MV-4-11 (cell line): ENCODE results near the gene ACTR10.

ENCODE experiments used
- DNase-seq: peaks from one replicate; lab custom pipeline; 2025; lab: John Stamatoyannopoulos, UW

ACTR10 gene

GRCh38 chr14:58199726-58200479 lies at the start of gene ACTR10:
Gene ACTR10, plus strand, starts transcription at chr14:58200149. Its CDS starts 69 bp downstream, at chr14:58200218.
- DNase-seq: peak; percentile 74

- DNase-seq: no peak
These were observed 49.6 kb upstream of the ACTR10 start for GRCh38 chr14:58150243-58150805.

- no peak for DNase-seq
These were observed 48.6 kb upstream of the ACTR10 start for GRCh38 chr14:58151133-58152013.

DNA sequence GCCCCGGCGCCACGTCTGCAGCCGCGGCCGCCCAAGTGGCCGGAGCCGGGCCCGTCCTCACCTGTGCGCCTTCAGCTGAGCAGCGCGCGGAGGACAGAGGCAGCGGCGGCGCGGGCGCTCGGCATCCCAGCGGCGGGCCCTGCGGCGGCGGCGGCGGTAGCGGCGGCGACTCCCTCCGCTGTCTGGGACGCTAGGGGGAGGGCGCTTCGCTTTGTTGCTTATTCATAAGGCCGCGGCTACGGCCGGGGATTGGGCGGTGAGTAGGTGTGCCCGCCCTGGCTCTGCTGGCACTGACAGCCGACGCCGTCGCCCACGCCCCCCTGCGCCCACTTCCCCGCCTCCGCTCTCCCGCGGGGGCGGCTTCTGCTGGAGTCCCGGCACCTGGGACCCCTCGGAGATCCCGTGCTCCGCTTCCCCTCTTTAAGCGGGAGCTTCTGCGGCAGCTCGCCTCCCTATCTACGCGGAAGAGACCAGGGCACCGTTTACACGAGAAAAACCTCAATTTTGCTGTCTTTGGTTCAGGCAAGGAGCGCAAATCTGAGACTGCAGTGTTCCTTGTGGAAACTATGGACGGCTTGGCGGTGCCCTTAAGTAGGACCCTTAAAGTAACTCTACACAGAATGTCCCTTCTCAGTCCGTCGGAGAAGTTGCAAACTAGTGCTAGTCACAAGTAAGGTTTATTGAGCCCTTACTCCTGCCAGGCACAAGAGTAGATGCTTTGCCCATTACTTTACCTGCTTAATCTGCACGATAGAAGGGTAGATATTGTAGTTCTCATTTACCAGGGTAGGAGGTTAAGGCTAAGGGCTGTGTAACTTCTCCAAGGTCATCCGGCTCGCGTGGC lies 47.7 kb upstream of the ACTR10 start, which contains the start of gene ARMH4:
ARMH4 (minus strand) TSS at position 200 of the 844 bp plus-strand sequence. CDS start 12,855 bp downstream, outside the sequence.
- peak; percentile 71 for DNase-seq

DNA sequence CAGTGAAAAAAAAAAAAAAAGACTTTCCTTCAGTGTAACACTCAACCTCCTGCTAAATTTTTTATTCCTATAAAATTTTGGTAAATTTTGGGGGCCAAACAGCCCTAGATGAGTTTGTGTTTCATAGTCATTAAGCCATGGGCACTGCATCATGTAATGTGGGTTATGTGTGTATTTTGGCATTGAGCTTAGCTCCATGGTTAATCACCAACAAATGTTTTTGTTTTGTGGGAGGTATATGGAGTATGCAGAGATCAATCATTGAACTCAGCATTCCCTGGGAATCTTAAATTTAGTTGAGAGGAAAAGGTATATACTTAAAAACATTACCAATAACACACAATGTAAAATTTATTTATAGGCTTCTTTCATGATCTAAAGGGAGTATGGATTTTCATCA lies 39.4 kb upstream of the ACTR10 start:
- DNase-seq: no peak

DNA sequence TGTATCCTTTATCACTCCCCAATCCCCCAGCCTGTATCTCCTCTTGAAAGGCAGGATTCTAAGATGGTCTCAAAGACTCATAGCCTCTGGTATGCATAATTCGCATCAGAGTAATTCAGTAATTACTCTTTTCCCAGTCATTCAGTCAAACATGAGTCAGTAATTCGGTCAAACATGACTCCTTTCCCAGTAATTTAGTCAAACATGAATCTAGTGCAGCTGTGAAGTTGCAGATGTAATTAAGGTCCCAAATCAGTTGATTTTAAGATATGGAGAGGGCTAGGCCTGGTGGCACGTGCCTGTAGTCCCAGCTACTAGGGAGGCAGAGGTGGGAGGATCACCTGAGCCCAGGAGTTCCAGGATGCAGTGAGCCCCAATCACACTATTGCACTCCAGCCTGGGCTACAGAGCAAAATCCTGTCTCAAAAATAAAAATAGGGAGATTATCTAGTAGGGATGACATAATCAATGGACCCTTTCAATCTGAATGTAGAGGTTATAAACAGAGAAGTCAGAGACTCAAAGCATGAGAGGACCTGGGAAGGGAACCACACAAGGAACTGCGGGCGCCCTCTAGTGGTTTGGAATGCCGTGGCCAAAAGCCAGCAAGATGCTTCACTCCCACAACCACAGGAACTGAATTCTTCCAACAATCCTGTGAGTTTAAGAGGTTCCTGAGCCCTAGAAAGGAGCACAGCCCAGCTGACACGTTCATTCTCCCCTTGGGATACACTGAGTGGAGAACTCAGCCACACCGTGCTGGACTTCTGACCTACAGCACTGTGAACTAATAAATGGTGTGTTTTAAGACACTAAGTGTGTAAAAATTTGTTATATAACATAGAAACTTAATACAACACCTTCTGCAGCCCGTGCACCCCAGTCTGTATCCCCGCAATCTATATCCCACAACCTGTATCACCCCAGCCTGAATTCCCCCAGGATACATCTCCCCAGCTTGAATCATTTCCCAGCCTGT lies 33.7 kb upstream of the ACTR10 start:
- DNase-seq: peak; percentile 59

DNA sequence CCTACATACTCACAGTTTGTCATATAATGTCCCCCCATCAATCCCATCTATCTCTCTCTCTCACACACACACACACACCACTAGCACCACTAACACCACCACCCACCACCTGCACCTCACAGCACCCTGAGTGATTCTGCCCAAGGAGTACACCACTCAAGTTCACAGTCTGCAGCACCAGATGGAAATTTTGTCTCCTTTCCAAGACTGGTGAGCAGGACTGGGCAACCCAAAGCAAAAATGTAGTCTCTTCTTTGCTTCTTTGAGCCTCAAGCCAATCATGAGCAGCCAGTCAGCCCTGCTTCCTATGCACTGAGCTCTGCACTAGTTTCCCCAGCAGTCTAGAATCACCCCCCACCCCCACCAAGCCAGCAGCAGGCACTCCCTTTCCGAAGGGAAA lies 32.9 kb upstream of the ACTR10 start:
- DNase-seq: no peak

GRCh38 chr14:58167891-58168290 lies 32.1 kb upstream of the ACTR10 start:
- DNase-seq: no peak

DNA sequence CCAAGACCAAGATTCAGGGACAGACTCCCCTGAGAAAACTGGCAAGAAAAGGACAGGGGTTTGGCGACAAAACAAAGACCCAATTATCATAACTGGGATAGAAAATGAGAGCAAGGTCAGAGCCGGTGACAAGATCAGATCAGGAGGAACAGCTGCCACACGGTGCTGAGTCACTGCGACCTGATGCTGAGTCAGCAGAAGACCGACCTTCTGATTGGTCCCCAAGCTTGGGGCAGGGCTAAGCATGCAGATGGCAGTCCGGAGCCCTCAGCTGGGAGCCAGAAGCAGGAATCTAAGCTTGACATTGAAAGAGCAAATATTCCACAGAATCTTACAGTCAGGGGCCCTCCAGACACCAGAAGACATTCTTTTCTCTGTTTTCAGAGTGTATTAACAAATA lies 28.9 kb upstream of the ACTR10 start:
- peak; percentile 82 for DNase-seq

- DNase-seq: no peak
These were observed 22.8 kb upstream of the ACTR10 start for GRCh38 chr14:58177125-58177524.

GRCh38 chr14:58189176-58189575 lies 10.8 kb upstream of the ACTR10 start:
- no peak for DNase-seq

DNA sequence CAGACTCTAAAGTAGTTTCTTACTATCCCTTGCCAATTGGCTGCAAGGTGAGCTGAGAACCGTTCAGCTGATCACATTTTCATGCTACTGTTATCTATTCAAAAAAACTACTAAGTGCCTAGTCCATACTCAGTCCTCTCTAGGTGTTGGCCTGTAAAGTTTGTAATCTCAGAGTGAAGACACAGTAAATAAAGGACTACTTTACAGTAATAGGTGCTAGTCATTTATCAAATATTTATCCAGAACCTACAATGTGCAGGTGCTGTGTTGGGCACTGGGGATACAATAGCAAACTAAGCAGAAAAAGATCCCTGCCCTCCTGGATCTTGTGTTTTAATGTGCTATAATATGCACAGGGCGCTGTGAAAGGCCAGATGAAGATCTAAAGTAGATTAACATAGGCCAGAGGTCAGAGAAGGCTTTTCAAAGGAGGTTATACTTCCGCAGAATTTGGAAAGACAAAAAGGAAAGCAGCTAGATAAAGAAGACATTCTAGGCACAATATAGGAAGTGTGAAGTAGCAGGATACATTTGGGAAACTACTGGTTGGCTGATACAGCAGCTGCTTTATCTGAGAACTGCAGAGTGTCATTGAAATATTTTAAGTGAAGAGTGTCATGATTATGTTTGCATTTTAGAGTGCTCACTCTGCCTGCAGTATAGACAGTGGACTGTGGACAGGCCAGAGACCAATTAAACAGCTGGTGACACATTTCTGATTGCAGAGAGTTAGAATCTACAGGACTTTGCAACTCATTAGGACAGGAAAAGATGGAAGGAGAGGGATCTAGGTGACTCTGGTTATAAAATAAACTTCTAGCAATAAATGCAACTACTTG lies 8.0 kb upstream of the ACTR10 start:
- DNase-seq: no peak

GRCh38 chr14:58193542-58193941 lies 6.4 kb upstream of the ACTR10 start:
- DNase-seq: no peak

DNA sequence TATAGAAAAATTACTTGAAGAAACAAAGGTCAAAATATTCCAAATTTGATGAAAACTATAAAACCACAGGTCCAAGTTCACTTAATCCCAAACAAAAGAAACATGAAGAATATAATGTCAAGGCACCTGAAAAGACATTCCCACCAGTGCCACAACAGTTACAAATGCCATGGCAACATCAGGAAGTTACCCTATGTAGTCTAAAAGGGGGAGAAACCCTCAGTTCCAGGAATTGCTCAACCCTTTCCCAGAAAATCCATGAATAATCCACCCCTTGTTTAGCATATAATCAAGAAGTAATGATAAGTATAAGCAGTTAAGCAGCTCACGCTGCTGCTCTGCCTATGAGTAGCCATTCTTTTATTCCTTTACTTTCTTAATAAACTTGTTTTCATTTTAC lies 3.8 kb upstream of the ACTR10 start:
- DNase-seq: no peak

- DNase-seq: no peak
These were observed 1.9 kb upstream of the ACTR10 start for GRCh38 chr14:58198086-58198485.

- no peak for DNase-seq
These were observed 512 bp downstream of the ACTR10 start for GRCh38 chr14:58200480-58200841.

DNA sequence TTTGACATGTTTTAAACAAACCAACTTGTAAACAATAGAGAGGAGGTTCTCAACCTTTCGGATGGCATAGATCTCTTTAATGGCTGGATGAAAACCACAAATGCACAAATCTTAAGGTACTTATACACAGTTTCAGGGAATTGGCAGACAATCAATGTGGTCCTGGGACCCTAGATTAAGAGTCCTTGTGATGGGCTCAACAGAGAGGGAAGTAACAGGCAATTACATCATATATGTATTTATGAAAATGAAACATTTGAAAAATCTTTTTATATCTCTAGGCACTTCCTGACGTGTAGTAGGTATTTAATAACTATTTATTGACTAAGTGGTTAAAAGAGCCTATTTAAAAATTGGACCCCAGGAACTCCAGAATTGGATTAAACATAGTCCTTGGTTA lies 897 bp downstream of the ACTR10 start:
- DNase-seq: peak; percentile 17

DNA sequence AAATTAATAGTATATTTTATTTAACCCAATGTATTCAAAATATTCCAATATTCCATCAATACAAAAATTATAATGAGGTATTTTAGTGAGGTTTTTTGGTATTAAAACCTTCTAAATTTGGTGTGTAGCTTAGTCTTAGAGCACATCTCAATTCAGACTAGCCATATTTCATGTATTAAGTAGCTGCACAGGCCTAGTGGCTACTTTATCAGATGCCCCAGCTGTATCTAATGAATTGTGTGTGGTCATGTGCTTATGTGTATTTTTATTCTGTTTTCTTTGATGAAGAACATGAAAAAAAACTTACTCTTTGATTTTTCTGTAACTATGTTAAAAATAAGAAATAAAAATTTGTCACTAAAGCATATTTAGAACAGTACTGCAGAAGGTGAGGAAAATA lies 13.2 kb downstream of the ACTR10 start:
- DNase-seq: no peak

DNA sequence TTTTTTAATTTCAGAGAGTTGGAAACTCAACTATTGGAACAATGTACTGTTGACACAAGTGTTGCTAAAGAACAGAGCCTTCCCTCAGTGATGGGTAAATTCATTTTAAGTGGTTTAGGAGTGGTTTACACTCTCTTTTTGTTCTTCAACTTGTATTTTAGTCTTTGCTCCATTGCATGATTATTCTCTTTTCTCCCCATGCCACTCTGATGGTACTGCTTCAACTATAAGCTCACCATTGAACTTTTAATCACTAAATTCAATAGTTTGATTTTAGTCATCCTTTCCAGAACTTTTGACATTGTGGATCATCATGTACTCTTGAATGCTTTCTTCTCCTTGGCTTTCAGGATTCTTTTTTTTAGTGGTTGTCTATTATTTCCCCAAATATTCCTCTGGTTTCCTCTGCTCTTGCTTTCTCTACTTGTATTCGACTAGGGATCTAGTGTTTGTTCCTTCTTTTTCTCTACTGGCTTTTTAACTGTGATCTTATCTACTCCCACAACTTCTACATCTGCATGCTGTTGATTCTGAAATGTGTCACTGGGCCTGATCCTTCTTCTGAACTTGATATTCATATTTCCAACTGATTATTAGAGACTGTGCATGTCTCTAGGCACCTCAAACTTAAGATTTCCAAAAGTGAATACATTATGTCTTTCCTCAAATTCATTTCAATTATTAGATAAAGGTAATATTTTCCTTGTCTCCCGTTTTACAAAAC lies 15.4 kb downstream of the ACTR10 start:
- no peak for DNase-seq
